KMS-11 (cell line): ENCODE measurements around the gene DCBLD1.

Experiments used
- H2AFZ ChIP-seq: fragments of 200-600 bp; sonication (generic); 2 replicates; pipeline ENCODE4 v1.6.1; 2016; ENCODE audit warnings: antibody characterized with exemption, mixed run types, low read depth
- H3K27ac ChIP-seq: fragments of 200-600 bp; sonication (generic); 2 replicates; pipeline ENCODE4 v1.6.1; 2016; ENCODE audit warnings: mild to moderate bottlenecking, mixed run types
- H3K27me3 ChIP-seq: fragments of 200-600 bp; sonication (generic); 2 replicates; pipeline ENCODE4 v1.6.1; 2017; ENCODE audit warnings: mild to moderate bottlenecking, low read depth, mixed run types, moderate library complexity; ENCODE audit not compliant: insufficient read depth
- H3K36me3 ChIP-seq: fragments of 200-600 bp; sonication (generic); 2 replicates; pipeline ENCODE4 v1.6.1; 2017; ENCODE audit warnings: mild to moderate bottlenecking, mixed run types; ENCODE audit not compliant: insufficient read depth
- H3K4me1 ChIP-seq: fragments of 200-600 bp; sonication (generic); 2 replicates; pipeline ENCODE4 v1.6.1; 2016; ENCODE audit warnings: mild to moderate bottlenecking, low read depth, mixed run types; ENCODE audit not compliant: poor library complexity, severe bottlenecking
- H3K4me2 ChIP-seq: fragments of 200-600 bp; sonication (generic); 2 replicates; pipeline ENCODE4 v1.7.0; 2016; ENCODE audit warnings: mild to moderate bottlenecking, mixed run types
- H3K4me3 ChIP-seq: fragments of 200-600 bp; sonication (generic); IDR thresholded peaks from 2 replicates; pipeline ENCODE4 v1.6.1; 2017; ENCODE audit warnings: low read depth, low read length, mixed read lengths; ENCODE audit not compliant: insufficient read depth
- H3K79me2 ChIP-seq: fragments of 200-600 bp; sonication (generic); 2 replicates; pipeline ENCODE4 v1.6.1; 2016; ENCODE audit warnings: low read depth, mixed run types; ENCODE audit not compliant: insufficient read depth
- H3K9ac ChIP-seq: fragments of 200-600 bp; sonication (generic); 2 replicates; pipeline ENCODE4 v1.6.1; 2016; ENCODE audit warnings: mild to moderate bottlenecking, mixed run types
- H4K20me1 ChIP-seq: fragments of 200-600 bp; sonication (generic); 2 replicates; pipeline ENCODE4 v1.6.1; 2016; ENCODE audit warnings: mild to moderate bottlenecking, mixed run types; ENCODE audit not compliant: insufficient read depth
- CTCF ChIP-seq: fragments of 200-600 bp; sonication (generic); conservative IDR thresholded peaks from 2 replicates; pipeline ENCODE4 v1.6.1; 2017; ENCODE audit warnings: low read depth, mild to moderate bottlenecking, antibody characterized with exemption, low read length, moderate library complexity, mixed read lengths

The DCBLD1 gene

GRCh38 chr6:117502580-117502979 is 20.1 kb downstream of the DCBLD1 start:
- no peak overlapping the region for H3K4me3 ChIP-seq
- no peak for TF ChIP-seq CTCF
- H3K36me3 ChIP-seq = no peaks in the 10 kb centered on the region
- peaks cover 13% of the 10 kb centered on the region for H3K4me1 ChIP-seq
- no peaks in the 10 kb centered on the region for H3K79me2 ChIP-seq
- H4K20me1 ChIP-seq = no peaks in the 10 kb centered on the region
- H3K27ac ChIP-seq = no peak overlapping the region
- H3K9ac ChIP-seq = no peak overlapping the region
- no peak overlapping the region for H3K4me2 ChIP-seq
- no peaks in the 10 kb centered on the region for H3K27me3 ChIP-seq
- H2AFZ ChIP-seq = no peak overlapping the region

- H4K20me1 ChIP-seq = no peaks in the 10 kb centered on the region
- H2AFZ ChIP-seq = no peak overlapping the region
- no peaks in the 10 kb centered on the region for H3K27me3 ChIP-seq
- no peak overlapping the region for H3K4me2 ChIP-seq
- H3K36me3 ChIP-seq = no peaks in the 10 kb centered on the region
- H3K9ac ChIP-seq = no peak overlapping the region
- no peak overlapping the region for H3K27ac ChIP-seq
- no peaks in the 10 kb centered on the region for H3K79me2 ChIP-seq
- peaks cover 17% of the 10 kb centered on the region for H3K4me1 ChIP-seq
- TF ChIP-seq CTCF = no peak
- no peak overlapping the region for H3K4me3 ChIP-seq
Measured at GRCh38 chr6:117503211-117503610, 20.7 kb downstream of the DCBLD1 start.

GRCh38 chr6:117504478-117505144 is 22.1 kb downstream of the DCBLD1 start:
- no peak for TF ChIP-seq CTCF

GRCh38 chr6:117505311-117505710 is 22.8 kb downstream of the DCBLD1 start:
- Histone ChIP-seq H3K4me3 (no peak overlapping the region), H3K27me3 (no peaks in the 10 kb centered on the region), H4K20me1 (no peaks in the 10 kb centered on the region), H3K36me3 (no peaks in the 10 kb centered on the region), H2AFZ (no peak overlapping the region), H3K4me1 (peaks cover 17% of the 10 kb centered on the region), H3K27ac (no peak overlapping the region), H3K9ac (no peak overlapping the region), H3K79me2 (no peaks in the 10 kb centered on the region), H3K4me2 (no peak overlapping the region)
- TF ChIP-seq CTCF = no peak

More at GRCh38 chr6:117504478-117505144, 22.1 kb downstream of the DCBLD1 start:
- Histone ChIP-seq H3K27ac (no peak overlapping the region), H3K4me1 (peaks cover 17% of the 10 kb centered on the region), H3K4me2 (no peak overlapping the region), H3K4me3 (no peak overlapping the region), H3K79me2 (no peaks in the 10 kb centered on the region), H2AFZ (no peak overlapping the region), H3K36me3 (no peaks in the 10 kb centered on the region), H3K27me3 (no peaks in the 10 kb centered on the region), H4K20me1 (no peaks in the 10 kb centered on the region), H3K9ac (no peak overlapping the region)
